Endodermal cell (in vitro differentiated cells): ENCODE results near the gene ABCA7. TPM values are rescaled to one million over a fixed set of nuclear protein-coding genes. Genes with fewer than 3 reads are reported as not detected.

Source experiments
- total RNA-seq, 2 donors: library from RNA; stranded (reverse); fragmentation: NEBNext Ultra II Directional in 1 of 2; extraction: Animal tissue kit (Norgen Biotek cat#: 25700) in 1 of 2; gene quantifications; 2 replicates in 1 of 2; 3 replicates in 1 of 2; pipeline ENCODE4 v1.2.1, GENCODE V29; 2021

The ABCA7 gene
- total RNA-seq, 2 donors from 2014 or later, result 67.2 to 68.7 TPM

Other genes with a start within 250 kb of the ABCA7 start
- gene PTBP1, start 242.7 kb upstream of the ABCA7 start, total RNA-seq, result 100 to 1,000 TPM; 647 to 694 TPM
- gene PLPPR3, start 218.2 kb upstream of the ABCA7 start, total RNA-seq, result 100 to 1,000 TPM; 110 to 111 TPM
- 1 to 10 TPM; 2.5 to 3.7 TPM for gene AZU1, start 212.3 kb upstream of the ABCA7 start, total RNA-seq
- gene PRTN3, start 199.1 kb upstream of the ABCA7 start, total RNA-seq, result not detected
- not detected for gene ELANE, start 187.8 kb upstream of the ABCA7 start, total RNA-seq
- gene CFD, start 180.4 kb upstream of the ABCA7 start, total RNA-seq, result 1 to 10 TPM in 1 of 2 donors, under 1 TPM in 1; 0.38 to 1.1 TPM
- gene MED16, start 146.9 kb upstream of the ABCA7 start, total RNA-seq, result 10 to 100 TPM; 75.8 to 92.4 TPM
- not detected for gene RNU6-9, start 146.6 kb upstream of the ABCA7 start, total RNA-seq
- gene R3HDM4, start 126.9 kb upstream of the ABCA7 start, total RNA-seq, result 10 to 100 TPM; 61.1 to 64.7 TPM
- under 1 TPM in 1 of 2 donors, not detected in 1; 0.73 TPM for gene KISS1R, start 122.8 kb upstream of the ABCA7 start, total RNA-seq
- 100 to 1,000 TPM; 121 to 124 TPM for gene ARID3A, start 114.1 kb upstream of the ABCA7 start, total RNA-seq
- 10 to 100 TPM; 68.6 to 85.6 TPM for gene WDR18, start 55.8 kb upstream of the ABCA7 start, total RNA-seq
- 1 to 10 TPM; 2.0 TPM for gene GRIN3B, start 39.7 kb upstream of the ABCA7 start, total RNA-seq
- gene TMEM259, start 19.0 kb upstream of the ABCA7 start, total RNA-seq, result 100 to 1,000 TPM; 157 to 176 TPM
- not detected for gene RNU6-2, start 18.6 kb upstream of the ABCA7 start, total RNA-seq
- gene CNN2, start 13.5 kb upstream of the ABCA7 start, total RNA-seq, result 100 to 1,000 TPM; 426 to 469 TPM
- 10 to 100 TPM; 14.8 to 17.1 TPM for gene ARHGAP45, start 27.1 kb downstream of the ABCA7 start, total RNA-seq
- gene POLR2E, start 55.3 kb downstream of the ABCA7 start, total RNA-seq, result 100 to 1,000 TPM; 225 to 254 TPM
- 100 to 1,000 TPM; 331 to 449 TPM for gene GPX4, start 63.9 kb downstream of the ABCA7 start, total RNA-seq
- gene SBNO2, start 134.2 kb downstream of the ABCA7 start, total RNA-seq, result 10 to 100 TPM; 43.3 to 50.4 TPM
- 10 to 100 TPM; 78.8 to 81.4 TPM for gene STK11, start 165.7 kb downstream of the ABCA7 start, total RNA-seq
- 10 to 100 TPM; 21.5 to 28.5 TPM for gene CBARP, start 197.9 kb downstream of the ABCA7 start, total RNA-seq
- gene ATP5F1D, start 201.6 kb downstream of the ABCA7 start, total RNA-seq, result 100 to 1,000 TPM; 144 to 159 TPM
- 100 to 1,000 TPM; 183 to 185 TPM for gene MIDN, start 208.5 kb downstream of the ABCA7 start, total RNA-seq
- gene CIRBP, start 229.2 kb downstream of the ABCA7 start, total RNA-seq, result 100 to 1,000 TPM; 282 to 301 TPM
- 10 to 100 TPM; 45.1 to 46.0 TPM for gene FAM174C, start 235.4 kb downstream of the ABCA7 start, total RNA-seq
- 10 to 100 TPM; 28.6 to 30.7 TPM for gene EFNA2, start 245.8 kb downstream of the ABCA7 start, total RNA-seq